Measurements from ENCODE around the gene FBXW8.

Gene FBXW8

GRCh38 chr12:117069926-117070900 lies 159.5 kb downstream of the FBXW8 start:
- in situ Hi-C loops (cut with HindIII; ENCODE audit: low sequenced_read_pairs): no loop called here

GRCh38 chr12:117071009-117071408 lies 160.3 kb downstream of the FBXW8 start:
- in situ Hi-C loops (cut with HindIII; ENCODE audit: low sequenced_read_pairs): no loop called here

DNA sequence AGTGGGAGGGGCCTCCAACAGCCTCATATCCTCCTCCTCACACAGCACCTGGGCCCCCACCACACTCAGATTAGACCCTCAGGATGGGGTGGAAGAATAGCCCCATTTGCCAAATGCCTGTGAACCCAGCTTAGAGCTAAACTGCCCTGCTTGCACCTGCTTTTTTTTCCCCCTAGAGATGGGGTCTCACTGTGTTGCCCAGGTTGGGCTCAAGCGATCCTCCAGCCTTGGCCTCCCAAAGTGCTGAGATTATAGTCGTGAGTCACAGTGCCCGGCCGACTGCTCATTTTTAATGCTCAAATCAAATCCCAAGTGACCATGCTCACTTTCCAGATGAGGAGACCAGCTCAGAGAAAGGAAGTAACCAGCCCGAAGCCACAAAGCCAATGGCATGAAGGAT lies 161.4 kb downstream of the FBXW8 start:
- in situ Hi-C loops (cut with HindIII; ENCODE audit: low sequenced_read_pairs): no loop called here

- in situ Hi-C loops (cut with HindIII; ENCODE audit: low sequenced_read_pairs): no loop called here
Measured at GRCh38 chr12:117072736-117073490, 162.2 kb downstream of the FBXW8 start.

GRCh38 chr12:117073611-117074010 lies 162.9 kb downstream of the FBXW8 start:
- in situ Hi-C loops (cut with HindIII; ENCODE audit: low sequenced_read_pairs): no loop called here

DNA sequence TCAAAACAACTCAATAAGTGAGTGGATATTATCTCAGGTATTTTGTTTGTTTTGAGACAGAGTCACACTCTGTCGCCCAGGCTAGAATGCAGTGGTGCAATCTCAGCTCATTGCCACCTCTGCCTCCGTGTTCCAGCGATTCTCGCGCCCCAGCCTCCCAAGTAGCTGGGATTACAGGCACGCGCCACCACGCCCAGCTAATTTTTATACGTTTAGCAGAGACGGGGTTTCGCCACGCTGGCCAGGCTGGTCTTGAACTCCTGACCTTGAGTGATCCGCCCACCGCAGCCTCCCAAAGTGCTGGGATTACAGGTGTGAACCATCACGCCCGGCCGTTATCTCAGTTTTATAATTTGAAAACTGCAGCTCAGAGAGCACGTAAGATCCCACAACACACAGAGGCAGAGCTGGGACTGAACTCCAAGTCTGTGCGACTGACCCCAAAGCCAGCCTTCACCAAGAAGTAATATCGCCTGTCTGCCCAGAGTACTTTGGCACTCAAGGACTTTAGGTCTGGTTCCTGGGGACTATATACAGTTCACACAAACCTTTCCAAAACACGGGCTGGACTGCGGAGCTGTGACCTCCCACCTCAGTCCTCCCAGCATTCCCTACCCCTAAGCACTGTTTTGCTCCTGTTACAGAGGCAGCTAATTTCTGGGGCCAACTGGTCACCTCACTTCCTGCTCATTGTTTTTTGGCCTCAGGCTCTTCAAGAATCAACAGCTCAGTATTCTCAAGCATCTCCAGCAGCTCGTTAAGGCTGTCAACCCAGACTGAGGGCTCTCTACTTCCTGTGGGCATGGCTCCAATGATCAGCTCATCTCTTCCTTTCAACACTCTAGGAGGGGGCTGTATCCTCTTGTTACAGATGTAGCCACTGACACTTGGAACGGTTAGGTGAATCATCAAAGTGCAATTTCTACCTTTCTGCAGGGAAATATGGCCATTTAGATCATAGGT lies 165.9 kb downstream of the FBXW8 start:
- in situ Hi-C loops (cut with HindIII; ENCODE audit: low sequenced_read_pairs): no loop called here

DNA sequence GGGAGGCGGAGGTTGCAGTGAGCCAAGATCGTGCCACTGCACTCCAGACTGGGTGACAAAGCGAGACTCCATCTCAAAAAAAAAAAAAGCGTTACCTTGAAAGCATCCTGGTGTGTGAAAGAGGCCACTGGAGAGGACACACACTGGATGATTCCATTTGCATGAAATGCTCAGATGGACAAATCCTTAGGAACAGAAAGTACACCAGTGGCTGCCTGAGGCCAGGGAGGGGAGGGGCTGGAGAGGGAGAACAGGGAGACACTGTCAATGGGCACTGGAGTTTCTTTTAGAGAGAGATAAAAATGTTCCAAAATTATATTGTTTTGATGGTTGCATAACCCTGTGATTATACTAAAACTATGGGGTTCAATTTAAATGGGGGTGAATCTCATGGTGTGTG lies 168.7 kb downstream of the FBXW8 start:
- in situ Hi-C loops (cut with HindIII; ENCODE audit: low sequenced_read_pairs): no loop called here

DNA sequence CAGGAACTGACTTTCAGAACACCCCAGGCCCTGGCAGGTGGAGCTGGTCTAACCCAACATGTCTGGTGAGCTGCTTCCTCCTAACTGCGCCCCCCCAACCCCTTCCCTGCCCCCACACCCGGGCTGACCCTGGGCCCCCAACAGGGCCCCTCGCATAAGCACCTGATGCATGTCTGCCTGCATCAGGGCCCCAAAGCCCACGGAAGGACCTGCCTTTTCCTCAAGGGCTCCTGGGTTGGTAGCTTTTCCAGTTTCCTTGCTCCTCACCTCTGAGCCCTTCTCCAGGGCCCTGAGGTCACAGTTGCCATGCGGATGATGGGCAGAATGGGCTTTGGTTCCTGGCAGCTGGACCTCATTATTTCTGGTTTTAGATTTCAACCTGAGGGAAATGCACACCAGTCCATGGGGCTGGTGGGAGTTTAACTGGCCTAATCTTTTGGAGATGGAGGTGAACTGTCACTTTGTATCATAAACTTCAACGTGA lies 170.0 kb downstream of the FBXW8 start:
- in situ Hi-C loops (cut with HindIII; ENCODE audit: low sequenced_read_pairs): no loop called here
